Measurements from ENCODE around the gene ENOX2.

ENOX2 gene

DNA sequence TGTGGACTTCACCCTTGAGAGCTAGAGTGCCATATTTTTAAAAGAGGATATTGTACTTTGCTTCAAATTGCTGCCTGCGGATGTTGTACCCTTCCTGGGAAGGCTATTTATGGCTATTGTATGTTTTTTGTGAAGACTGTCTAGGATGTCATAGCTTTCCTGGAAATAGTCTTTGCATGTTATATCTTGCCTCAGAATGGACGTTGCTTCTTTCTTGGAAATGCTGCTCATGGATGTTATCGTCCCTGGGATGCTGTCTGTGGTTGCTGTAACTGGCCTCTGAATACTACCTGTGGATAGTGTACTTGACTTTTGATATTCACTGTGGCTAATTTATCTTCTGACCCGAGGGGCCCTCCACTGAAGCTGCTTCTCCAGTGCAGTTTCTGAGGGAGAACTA is 146.8 kb downstream of the ENOX2 start:
- Histone ChIP-seq H3K9me2 (replicated peaks; ENCODE audit: low read depth, low read length) (no peaks in the 10 kb centered on the region), H3K79me2 (ENCODE audit: insufficient read depth, low read length) (no peaks in the 10 kb centered on the region)

DNA sequence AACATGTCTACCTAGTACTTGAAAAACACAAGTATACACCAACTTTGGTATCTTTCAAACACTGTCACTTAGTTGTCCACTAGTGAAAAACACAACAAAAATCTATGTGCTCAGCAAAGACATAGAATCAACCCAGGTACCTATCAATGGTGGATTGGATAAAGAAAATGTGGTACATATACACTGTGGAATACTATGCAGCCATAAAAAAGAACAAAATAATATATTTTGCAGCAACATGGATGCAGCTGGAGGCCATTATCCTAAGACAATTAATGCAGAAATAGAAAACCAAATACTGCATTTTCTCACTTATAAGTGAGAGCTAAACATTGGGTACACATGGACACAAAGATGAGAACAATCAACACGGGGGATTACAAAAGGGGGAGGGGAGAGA is 148.7 kb downstream of the ENOX2 start:
- H3K4me2 ChIP-seq (ENCODE audit: low read depth, low read length, poor library complexity, severe bottlenecking), result no peak overlapping the region
- no peaks in the 10 kb centered on the region for H3K4me1 ChIP-seq (ENCODE audit: insufficient read depth, low read length, poor library complexity, severe bottlenecking)
- H3K36me3 ChIP-seq (ENCODE audit: insufficient read depth, low read length), result no peaks in the 10 kb centered on the region
- no peak overlapping the region for H2AFZ ChIP-seq (ENCODE audit: low read length)
- no peaks in the 10 kb centered on the region for H3K9me3 ChIP-seq (ENCODE audit: insufficient read depth, low read depth, low read length)
- no peaks in the 10 kb centered on the region for H3K27me3 ChIP-seq (ENCODE audit: insufficient read depth, low read length, poor library complexity, severe bottlenecking)
- TF ChIP-seq EZH2phosphoT487 (IDR thresholded peaks at IDR 0.05; ENCODE audit: borderline replicate concordance), result no peak
- TF ChIP-seq, protein P1, sequence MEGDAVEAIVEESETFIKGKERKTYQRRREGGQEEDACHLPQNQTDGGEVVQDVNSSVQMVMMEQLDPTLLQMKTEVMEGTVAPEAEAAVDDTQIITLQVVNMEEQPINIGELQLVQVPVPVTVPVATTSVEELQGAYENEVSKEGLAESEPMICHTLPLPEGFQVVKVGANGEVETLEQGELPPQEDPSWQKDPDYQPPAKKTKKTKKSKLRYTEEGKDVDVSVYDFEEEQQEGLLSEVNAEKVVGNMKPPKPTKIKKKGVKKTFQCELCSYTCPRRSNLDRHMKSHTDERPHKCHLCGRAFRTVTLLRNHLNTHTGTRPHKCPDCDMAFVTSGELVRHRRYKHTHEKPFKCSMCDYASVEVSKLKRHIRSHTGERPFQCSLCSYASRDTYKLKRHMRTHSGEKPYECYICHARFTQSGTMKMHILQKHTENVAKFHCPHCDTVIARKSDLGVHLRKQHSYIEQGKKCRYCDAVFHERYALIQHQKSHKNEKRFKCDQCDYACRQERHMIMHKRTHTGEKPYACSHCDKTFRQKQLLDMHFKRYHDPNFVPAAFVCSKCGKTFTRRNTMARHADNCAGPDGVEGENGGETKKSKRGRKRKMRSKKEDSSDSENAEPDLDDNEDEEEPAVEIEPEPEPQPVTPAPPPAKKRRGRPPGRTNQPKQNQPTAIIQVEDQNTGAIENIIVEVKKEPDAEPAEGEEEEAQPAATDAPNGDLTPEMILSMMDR (conservative IDR thresholded peaks at IDR 0.05; ENCODE audit: low read length), result no peak
- H3K79me2 ChIP-seq (ENCODE audit: insufficient read depth, low read length), result no peaks in the 10 kb centered on the region
- H3K4me3 ChIP-seq (ENCODE audit: low read length, poor library complexity, severe bottlenecking), result no peak overlapping the region
- H3K9ac ChIP-seq (ENCODE audit: low read depth, low read length, poor library complexity, severe bottlenecking), result no peak overlapping the region
- H3F3A ChIP-seq (ENCODE audit: low read depth), result no peaks in the 10 kb centered on the region
- H4K20me1 ChIP-seq (ENCODE audit: insufficient read depth, low read length, poor library complexity, severe bottlenecking), result no peaks in the 10 kb centered on the region
- no peaks in the 10 kb centered on the region for H3K9me2 ChIP-seq (replicated peaks; ENCODE audit: low read depth, low read length)

More for the DNA sequence above, 146.8 kb downstream of the ENOX2 start:
- Histone ChIP-seq H3F3A (ENCODE audit: low read depth) (no peaks in the 10 kb centered on the region), H3K4me1 (ENCODE audit: insufficient read depth, low read length, poor library complexity, severe bottlenecking) (no peaks in the 10 kb centered on the region), H4K20me1 (ENCODE audit: insufficient read depth, low read length, poor library complexity, severe bottlenecking) (no peaks in the 10 kb centered on the region), H3K36me3 (ENCODE audit: insufficient read depth, low read length) (no peaks in the 10 kb centered on the region), H3K27me3 (ENCODE audit: insufficient read depth, low read length, poor library complexity, severe bottlenecking) (no peaks in the 10 kb centered on the region), H2AFZ (ENCODE audit: low read length) (no peak overlapping the region), H3K4me3 (ENCODE audit: low read length, poor library complexity, severe bottlenecking) (no peak overlapping the region), H3K9me3 (ENCODE audit: insufficient read depth, low read depth, low read length) (no peaks in the 10 kb centered on the region), H3K4me2 (ENCODE audit: low read depth, low read length, poor library complexity, severe bottlenecking) (no peak overlapping the region), H3K9ac (ENCODE audit: low read depth, low read length, poor library complexity, severe bottlenecking) (no peak overlapping the region)
- TF ChIP-seq, protein P1 (conservative IDR thresholded peaks at IDR 0.05; ENCODE audit: low read length), result no peak
- no peak for TF ChIP-seq EZH2phosphoT487 (IDR thresholded peaks at IDR 0.05; ENCODE audit: borderline replicate concordance)

DNA sequence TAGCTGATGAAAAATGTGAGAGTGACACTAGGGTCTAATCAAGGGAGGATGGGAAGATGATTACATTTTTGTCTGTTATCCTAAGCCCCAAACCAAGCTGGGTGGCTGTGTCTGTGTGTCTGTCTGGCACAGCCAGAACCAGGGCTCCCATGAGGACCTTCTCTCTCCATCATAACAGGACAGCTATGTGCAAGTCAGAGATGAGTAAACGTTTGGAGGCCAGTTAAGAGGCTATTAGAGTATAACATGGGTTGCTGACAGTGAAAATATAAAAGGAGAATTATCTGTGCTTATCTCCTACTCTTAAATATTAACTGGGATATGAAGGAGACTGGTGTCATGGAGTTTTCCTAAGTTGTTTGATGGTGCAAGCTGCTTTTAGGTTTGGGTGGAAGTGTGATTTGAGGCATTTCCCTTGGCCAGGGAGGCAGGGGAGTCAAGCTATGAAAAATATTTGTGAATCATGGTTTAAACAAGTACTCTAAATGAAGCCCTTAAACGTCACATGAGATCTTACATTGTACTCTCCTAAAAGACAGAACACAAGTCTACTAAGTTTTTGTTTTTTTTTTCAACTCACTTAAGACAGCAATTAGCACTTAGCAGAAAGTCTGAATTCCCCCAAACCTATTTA is 156.2 kb downstream of the ENOX2 start:
- Histone ChIP-seq H3K4me1 (ENCODE audit: insufficient read depth, low read length, poor library complexity, severe bottlenecking) (no peaks in the 10 kb centered on the region), H2AFZ (ENCODE audit: low read length) (no peak overlapping the region), H4K20me1 (ENCODE audit: insufficient read depth, low read length, poor library complexity, severe bottlenecking) (no peaks in the 10 kb centered on the region), H3K9ac (ENCODE audit: low read depth, low read length, poor library complexity, severe bottlenecking) (no peak overlapping the region), H3K36me3 (ENCODE audit: insufficient read depth, low read length) (no peaks in the 10 kb centered on the region), H3K9me3 (ENCODE audit: insufficient read depth, low read depth, low read length) (no peaks in the 10 kb centered on the region), H3K4me3 (ENCODE audit: low read length, poor library complexity, severe bottlenecking) (no peak overlapping the region), H3K4me2 (ENCODE audit: low read depth, low read length, poor library complexity, severe bottlenecking) (no peak overlapping the region), H3F3A (ENCODE audit: low read depth) (no peaks in the 10 kb centered on the region), H3K9me2 (replicated peaks; ENCODE audit: low read depth, low read length) (no peaks in the 10 kb centered on the region), H3K27me3 (ENCODE audit: insufficient read depth, low read length, poor library complexity, severe bottlenecking) (no peaks in the 10 kb centered on the region), H3K79me2 (ENCODE audit: insufficient read depth, low read length) (no peaks in the 10 kb centered on the region)
- TF ChIP-seq, protein P1 (conservative IDR thresholded peaks at IDR 0.05; ENCODE audit: low read length), result no peak
- TF ChIP-seq EZH2phosphoT487 (IDR thresholded peaks at IDR 0.05; ENCODE audit: borderline replicate concordance), result no peak
